GM21360 (cell line): Measurements from ENCODE around the gene VPS51.
A peak's percentile ranks its signal among the peaks of the same experiment; 100 is the strongest.

Experiments used
- ATAC-seq: cut with Tn5 transposase; IDR thresholded peaks from one replicate; pipeline ENCODE4 v1.9.1; 2021; ENCODE audit warnings: mild to moderate bottlenecking, moderate library complexity; ENCODE audit not compliant: unreplicated experiment

The VPS51 gene

GRCh38 chr11:65104628-65105027, 8.6 kb downstream of the VPS51 start:
- ATAC-seq, result no peak

GRCh38 chr11:65107078-65107477, 11.1 kb downstream of the VPS51 start:
- ATAC-seq, result no peak

GRCh38 chr11:65107751-65108468, 11.9 kb downstream of the VPS51 start:
- no peak for ATAC-seq

GRCh38 chr11:65108469-65109123, 12.6 kb downstream of the VPS51 start:
- no peak for ATAC-seq

GRCh38 chr11:65109231-65110198, 13.5 kb downstream of the VPS51 start:
- ATAC-seq, result no peak

- no peak for ATAC-seq
These were observed 14.4 kb downstream of the VPS51 start for GRCh38 chr11:65110354-65110861.

GRCh38 chr11:65111159-65111743, 15.2 kb downstream of the VPS51 start:
- ATAC-seq, result no peak

GRCh38 chr11:65111744-65112545, 15.9 kb downstream of the VPS51 start, which contains the start of gene TM7SF2:
Gene TM7SF2, plus strand, starts transcription at chr11:65111872. Its CDS starts 144 bp downstream, at chr11:65112016.
- ATAC-seq, result peak; percentile 43

- ATAC-seq, result peak; percentile 33
These were observed 16.7 kb downstream of the VPS51 start for GRCh38 chr11:65112546-65113360.

- ATAC-seq, result no peak
These were observed 17.3 kb downstream of the VPS51 start for GRCh38 chr11:65113361-65113756.

- ATAC-seq, result no peak
These were observed 17.8 kb downstream of the VPS51 start for GRCh38 chr11:65113839-65114238.

- ATAC-seq, result no peak
These were observed 18.6 kb downstream of the VPS51 start for GRCh38 chr11:65114538-65115171.

- ATAC-seq, result no peak
These were observed 19.5 kb downstream of the VPS51 start for GRCh38 chr11:65115361-65116082.

- no peak for ATAC-seq
These were observed 20.6 kb downstream of the VPS51 start for GRCh38 chr11:65116370-65117205.

GRCh38 chr11:65117206-65118096, 21.4 kb downstream of the VPS51 start, which contains the start of gene ZNHIT2:
Gene ZNHIT2, minus strand, starts transcription at chr11:65117701. Its CDS starts 48 bp downstream, at chr11:65117653.
- ATAC-seq, result peak; percentile 61
